Peyer's patch (tissue), 4 donors: ENCODE results near the gene FLT3. TPM values are rescaled to one million over a fixed set of nuclear protein-coding genes. Genes with fewer than 3 reads are reported as not detected.
A peak's percentile ranks its signal among the peaks of the same experiment; 100 is the strongest.

Experiments used
- DNase-seq, 3 donors: peaks; one replicate each; pipeline ENCODE4 v3.0.0-alpha.2; 2017 to 2019
- H3K27ac ChIP-seq, 4 donors: fragments of 200-600 bp; sonication (generic); one replicate each; pipeline ENCODE4 v1.5.1; 2016 to 2019
- H3K27me3 ChIP-seq, 2 donors: fragments of 200-600 bp; sonication (generic); one replicate each; pipeline ENCODE4 v1.5.1; 2019
- H3K36me3 ChIP-seq, 3 donors: fragments of 200-600 bp; sonication (generic); one replicate each; pipeline ENCODE4 v1.5.1; 2016 to 2019
- H3K4me1 ChIP-seq, 4 donors: fragments of 200-600 bp; sonication (generic); one replicate each; pipeline ENCODE4 v1.5.1; 2016 to 2019
- H3K4me3 ChIP-seq, 4 donors: fragments of 200-600 bp; sonication (generic); 1 replicate in 3 of 4; 2 replicates in 1 of 4; pipeline ENCODE4 v1.5.1; 2016 to 2019; ENCODE audit warnings: mild to moderate bottlenecking in 1 of 4
- H3K9me3 ChIP-seq, 4 donors: fragments of 200-600 bp; sonication (generic); one replicate each; pipeline ENCODE4 v1.5.1; 2016 to 2019; ENCODE audit warnings: mild to moderate bottlenecking in 1 of 4
- POLR2A ChIP-seq, 2 donors: fragments of 450-650 bp; IDR thresholded peaks; one replicate each; pipeline ENCODE4 v1.5.1; 2017; ENCODE audit warnings: antibody characterized with exemption in 2 of 2, mild to moderate bottlenecking in 2 of 2, moderate library complexity in 2 of 2
- total RNA-seq, 4 donors: library from RNA; depleted of rRNA; stranded (reverse); fragments of >200 nt; gene quantifications; one replicate each; pipeline ENCODE4 v1.1.0, GENCODE V29; 2016
- TF ChIP-seq, protein P1 (sequence below), 6 experiments: fragments of 450-650 bp in 4 of 6; fragments of 200-600 bp in 2 of 6; sonication (generic) in 1 of 6; IDR thresholded peaks; one replicate each; pipeline ENCODE4 v1.5.1; 2017 to 2019; ENCODE audit warnings: antibody characterized with exemption in 6 of 6, mild to moderate bottlenecking in 3 of 6, moderate library complexity in 1 of 6

Gene FLT3
- total RNA-seq, 4 donors from 2014 or later, result 0.38 to 10.7 (median 0.67) TPM; not detected in 1

DNA sequence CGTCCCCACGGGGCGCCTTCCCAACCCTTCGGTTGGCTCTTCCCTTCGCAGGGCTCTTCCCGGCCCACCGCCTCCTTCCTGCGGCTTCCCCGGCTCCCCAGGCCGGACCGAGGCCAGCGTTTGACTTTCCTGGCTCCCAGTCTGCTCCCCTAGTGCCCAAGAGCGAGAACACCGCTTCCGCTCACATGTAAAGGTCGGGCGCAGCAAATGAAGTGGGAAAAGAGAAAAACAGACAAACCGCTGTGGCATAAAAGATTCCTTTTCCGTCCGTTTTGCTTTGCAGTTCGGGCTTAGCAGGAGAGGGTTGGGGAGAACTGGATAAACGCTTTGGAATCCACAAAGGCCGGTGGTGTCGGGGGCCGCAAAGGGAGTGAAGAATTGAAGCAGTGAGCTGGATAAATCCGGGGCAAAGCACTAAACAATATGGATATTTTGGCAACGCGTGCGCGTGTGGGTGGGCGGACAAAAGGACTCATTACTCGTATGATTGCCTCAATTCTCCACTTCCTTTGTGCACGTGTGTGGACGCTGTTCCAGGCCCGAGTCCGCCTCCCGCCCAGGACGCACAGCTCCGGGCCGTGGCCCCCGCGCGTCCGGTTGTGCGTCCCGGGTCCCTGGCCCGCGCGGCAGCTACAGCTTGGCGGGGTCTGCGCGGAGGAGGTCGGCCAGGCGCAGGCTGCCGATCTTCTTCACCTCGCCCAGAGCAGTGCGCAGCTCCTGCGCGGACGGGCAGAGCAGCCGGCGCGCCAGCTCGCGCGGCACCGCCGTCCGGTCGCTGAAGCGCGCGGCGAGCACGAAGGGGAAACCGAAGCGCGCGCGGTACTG is 122.7 kb downstream of the FLT3 start:
- H3K27me3 ChIP-seq, result no peaks in the 10 kb centered on the region
- no peak for TF ChIP-seq POLR2A (IDR thresholded peaks at IDR 0.05)
- TF ChIP-seq, protein P1, sequence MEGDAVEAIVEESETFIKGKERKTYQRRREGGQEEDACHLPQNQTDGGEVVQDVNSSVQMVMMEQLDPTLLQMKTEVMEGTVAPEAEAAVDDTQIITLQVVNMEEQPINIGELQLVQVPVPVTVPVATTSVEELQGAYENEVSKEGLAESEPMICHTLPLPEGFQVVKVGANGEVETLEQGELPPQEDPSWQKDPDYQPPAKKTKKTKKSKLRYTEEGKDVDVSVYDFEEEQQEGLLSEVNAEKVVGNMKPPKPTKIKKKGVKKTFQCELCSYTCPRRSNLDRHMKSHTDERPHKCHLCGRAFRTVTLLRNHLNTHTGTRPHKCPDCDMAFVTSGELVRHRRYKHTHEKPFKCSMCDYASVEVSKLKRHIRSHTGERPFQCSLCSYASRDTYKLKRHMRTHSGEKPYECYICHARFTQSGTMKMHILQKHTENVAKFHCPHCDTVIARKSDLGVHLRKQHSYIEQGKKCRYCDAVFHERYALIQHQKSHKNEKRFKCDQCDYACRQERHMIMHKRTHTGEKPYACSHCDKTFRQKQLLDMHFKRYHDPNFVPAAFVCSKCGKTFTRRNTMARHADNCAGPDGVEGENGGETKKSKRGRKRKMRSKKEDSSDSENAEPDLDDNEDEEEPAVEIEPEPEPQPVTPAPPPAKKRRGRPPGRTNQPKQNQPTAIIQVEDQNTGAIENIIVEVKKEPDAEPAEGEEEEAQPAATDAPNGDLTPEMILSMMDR (IDR thresholded peaks at IDR 0.05), result no peak
- H3K27ac ChIP-seq, result peak overlapping the region in 3 of 4 donors; percentile 75 to 98 (median 93)
- H3K4me1 ChIP-seq, result peaks cover 0 to 39% (median 11%) of the 10 kb centered on the region in 4 donors
- DNase-seq, result peak in 2 of 3 donors; percentile 46 to 63
- no peaks in the 10 kb centered on the region for H3K36me3 ChIP-seq
- H3K4me3 ChIP-seq, result peak overlapping the region in 3 of 4 donors; percentile 35 to 72 (median 60)
- no peaks in the 10 kb centered on the region for H3K9me3 ChIP-seq

DNA sequence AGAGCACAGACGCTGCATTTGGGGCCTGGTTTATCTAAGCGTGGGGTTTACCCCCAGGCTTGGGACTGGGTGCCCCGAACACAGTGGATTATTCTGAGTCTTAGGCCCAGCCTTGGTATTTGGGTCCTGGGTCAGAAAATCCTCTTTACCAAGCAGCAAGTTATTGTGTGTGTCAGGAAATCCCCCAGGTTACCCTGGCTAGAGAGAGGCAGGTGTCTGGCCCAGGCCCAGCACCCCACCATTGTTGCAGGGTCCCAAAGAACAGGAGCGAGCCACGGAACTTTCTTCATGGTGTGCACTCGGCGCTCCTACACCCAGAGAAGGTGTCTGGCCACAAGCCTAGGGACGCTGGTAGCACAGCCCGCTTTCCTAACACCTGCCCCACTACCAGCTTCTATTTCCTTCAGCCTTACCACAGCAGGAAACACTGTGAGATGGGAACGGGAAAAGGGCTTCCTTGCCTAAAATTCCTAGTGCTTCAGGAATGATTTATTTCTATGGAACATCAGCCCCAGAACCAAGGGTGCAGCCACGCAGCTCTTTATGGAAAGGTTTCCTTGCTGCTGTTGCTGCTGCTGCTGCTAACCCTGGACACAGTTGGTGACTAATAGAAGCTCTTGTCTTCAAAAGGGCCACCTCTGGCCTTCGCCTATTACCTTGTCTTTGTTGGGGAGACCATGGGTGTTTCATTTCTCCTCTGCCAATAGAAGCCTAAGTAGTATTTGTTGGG is 123.8 kb downstream of the FLT3 start:
- peak in 2 of 3 donors; percentile 57 to 60 for DNase-seq
- H3K27ac ChIP-seq, result peak overlapping the region in 3 of 4 donors; percentile 75 to 98 (median 93)

DNA sequence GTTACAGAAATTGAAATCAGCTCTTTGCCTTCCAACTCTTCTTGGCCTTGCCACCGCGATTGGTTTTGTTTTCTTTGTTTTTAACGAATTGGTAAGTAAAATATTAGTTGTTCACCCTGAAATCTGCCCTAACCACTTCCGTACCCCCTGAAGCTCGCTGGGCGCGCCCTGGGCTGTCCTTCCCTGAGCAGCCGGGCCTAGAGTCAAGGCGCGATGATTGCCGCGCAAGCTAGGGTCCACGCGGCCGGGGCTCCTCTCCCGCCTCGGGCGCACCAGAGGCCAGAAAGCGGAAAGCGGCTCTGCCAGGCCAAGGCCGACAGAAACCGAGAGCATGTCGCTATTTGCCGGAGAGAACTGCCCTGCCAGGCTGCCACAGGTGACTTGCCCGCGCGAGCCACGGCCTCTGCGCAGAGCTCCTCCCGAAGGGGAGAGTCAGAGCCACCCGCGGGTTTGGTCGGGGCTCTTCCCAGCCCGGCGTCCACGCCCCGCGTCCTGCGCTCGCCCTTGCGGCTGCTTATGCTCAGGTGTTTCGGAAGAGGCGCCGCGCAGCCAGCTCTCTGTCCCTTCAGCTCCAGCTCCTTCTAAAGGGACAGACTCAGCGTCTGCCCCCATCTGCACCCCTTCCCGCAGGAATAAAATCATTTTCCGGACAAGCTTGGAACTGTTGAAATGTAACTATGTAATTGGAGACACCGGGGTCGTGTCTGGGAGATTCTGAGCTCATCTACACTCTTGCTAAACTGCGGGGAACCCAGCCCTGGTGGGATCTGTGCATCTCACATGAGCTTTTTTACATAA is 124.6 kb downstream of the FLT3 start:
- peaks cover 0 to 50% (median 11%) of the 10 kb centered on the region in 4 donors for H3K4me1 ChIP-seq
- DNase-seq, result peak in 2 of 3 donors; percentile 65 to 83
- H3K9me3 ChIP-seq, result no peaks in the 10 kb centered on the region
- TF ChIP-seq, protein P1 (IDR thresholded peaks at IDR 0.05), result no peak
- peak in 1 of 2 donors; percentile 50 for TF ChIP-seq POLR2A (IDR thresholded peaks at IDR 0.05)
- peak overlapping the region in 3 of 4 donors; percentile 9 to 72 (median 60) for H3K4me3 ChIP-seq
- H3K36me3 ChIP-seq, result no peaks in the 10 kb centered on the region
- peak overlapping the region in 3 of 4 donors; percentile 75 to 98 (median 93) for H3K27ac ChIP-seq
- H3K27me3 ChIP-seq, result no peaks in the 10 kb centered on the region

More for the DNA sequence above, 123.8 kb downstream of the FLT3 start:
- Histone ChIP-seq H3K4me1 (peaks cover 0 to 49% (median 11%) of the 10 kb centered on the region in 4 donors), H3K4me3 (peak overlapping the region in 3 of 4 donors; percentile 35 to 72 (median 60)), H3K27me3 (no peaks in the 10 kb centered on the region), H3K9me3 (no peaks in the 10 kb centered on the region), H3K36me3 (no peaks in the 10 kb centered on the region)
- TF ChIP-seq, protein P1 (IDR thresholded peaks at IDR 0.05), result no peak

DNA sequence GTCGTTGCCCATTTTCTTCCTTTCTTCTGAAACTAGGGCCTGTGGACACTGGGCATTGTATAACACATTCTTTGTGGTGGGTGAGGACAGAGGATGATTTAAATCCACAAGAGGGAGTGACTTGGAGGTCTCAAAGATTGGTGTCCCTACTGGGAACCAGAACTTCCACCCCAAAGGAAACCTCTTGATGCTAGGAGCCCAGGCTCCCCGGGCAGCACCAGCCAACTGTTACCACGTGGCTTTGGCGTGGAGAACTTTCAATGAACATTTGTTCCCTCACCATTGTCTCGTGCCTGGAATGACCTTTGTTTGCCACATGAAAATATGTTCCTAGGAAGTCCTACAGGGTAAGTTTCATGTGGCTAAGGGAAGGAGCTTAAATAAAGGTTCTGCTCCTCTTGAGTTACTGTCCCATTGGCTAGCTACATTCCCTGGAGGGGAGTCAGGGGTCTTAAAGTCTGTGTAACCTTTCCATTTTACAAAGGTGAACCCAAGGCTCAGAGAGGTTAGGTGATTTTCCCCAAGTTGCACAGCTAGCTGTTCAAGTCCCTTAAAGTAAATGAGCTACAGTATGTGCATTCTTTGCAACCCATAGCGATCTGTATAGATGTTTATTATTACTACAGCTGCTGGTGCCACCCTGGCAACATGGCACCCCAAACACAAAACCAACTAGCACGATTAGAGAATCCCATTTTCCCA is 126.3 kb downstream of the FLT3 start:
- H3K4me1 ChIP-seq, result peaks cover 0 to 39% (median 6%) of the 10 kb centered on the region in 4 donors
- no peak overlapping the region for H3K4me3 ChIP-seq
- H3K27ac ChIP-seq, result peak overlapping the region in 2 of 4 donors; percentile 93 to 98
- DNase-seq, result peak in 1 of 3 donors; percentile 63
- H3K36me3 ChIP-seq, result no peaks in the 10 kb centered on the region
- H3K9me3 ChIP-seq, result no peaks in the 10 kb centered on the region
- TF ChIP-seq, protein P1 (IDR thresholded peaks at IDR 0.05), result peak in 2 of 6 experiments; percentile 8 to 38
- peak in 1 of 2 donors; percentile 46 for TF ChIP-seq POLR2A (IDR thresholded peaks at IDR 0.05)
- H3K27me3 ChIP-seq, result no peaks in the 10 kb centered on the region
